ENCODE data around the gene BASP1. TPM values are rescaled to one million over a fixed set of nuclear protein-coding genes. Genes with fewer than 3 reads are reported as not detected.

Gene BASP1
- total RNA-seq, 4 donors from 2014 or later: 22.1 to 37.1 (median 26.8) TPM

DNA sequence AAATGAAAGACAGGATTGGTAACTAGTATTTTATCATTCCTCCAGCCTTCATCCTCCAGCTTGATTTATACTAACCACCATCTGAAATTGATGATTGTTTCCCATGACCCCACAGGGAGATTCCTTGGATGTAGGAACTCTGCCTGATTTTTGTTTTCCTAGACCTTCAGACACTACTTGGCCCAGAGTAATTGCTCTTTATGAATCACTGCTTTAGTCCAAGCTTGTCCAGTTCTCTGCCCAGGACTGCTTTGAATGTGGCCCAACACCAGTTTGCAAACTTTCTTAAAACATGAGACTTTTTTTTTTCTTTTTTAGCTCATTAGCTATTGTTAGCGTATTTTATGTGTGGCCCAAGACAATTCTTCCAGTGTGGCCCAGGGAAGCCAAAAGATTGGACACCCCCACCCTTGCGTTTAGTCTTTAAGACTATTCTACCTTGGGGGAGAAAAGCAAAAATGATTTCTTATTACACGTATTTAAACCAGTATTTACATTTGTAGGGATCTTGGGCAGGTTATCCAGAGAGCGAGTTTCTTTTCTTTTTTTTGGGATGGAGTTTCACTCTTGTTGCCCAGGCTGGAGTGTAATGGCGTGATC is 18.4 kb downstream of the BASP1 start:
- TF ChIP-seq, protein P1, sequence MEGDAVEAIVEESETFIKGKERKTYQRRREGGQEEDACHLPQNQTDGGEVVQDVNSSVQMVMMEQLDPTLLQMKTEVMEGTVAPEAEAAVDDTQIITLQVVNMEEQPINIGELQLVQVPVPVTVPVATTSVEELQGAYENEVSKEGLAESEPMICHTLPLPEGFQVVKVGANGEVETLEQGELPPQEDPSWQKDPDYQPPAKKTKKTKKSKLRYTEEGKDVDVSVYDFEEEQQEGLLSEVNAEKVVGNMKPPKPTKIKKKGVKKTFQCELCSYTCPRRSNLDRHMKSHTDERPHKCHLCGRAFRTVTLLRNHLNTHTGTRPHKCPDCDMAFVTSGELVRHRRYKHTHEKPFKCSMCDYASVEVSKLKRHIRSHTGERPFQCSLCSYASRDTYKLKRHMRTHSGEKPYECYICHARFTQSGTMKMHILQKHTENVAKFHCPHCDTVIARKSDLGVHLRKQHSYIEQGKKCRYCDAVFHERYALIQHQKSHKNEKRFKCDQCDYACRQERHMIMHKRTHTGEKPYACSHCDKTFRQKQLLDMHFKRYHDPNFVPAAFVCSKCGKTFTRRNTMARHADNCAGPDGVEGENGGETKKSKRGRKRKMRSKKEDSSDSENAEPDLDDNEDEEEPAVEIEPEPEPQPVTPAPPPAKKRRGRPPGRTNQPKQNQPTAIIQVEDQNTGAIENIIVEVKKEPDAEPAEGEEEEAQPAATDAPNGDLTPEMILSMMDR (IDR thresholded peaks at IDR 0.05): no peak
- no peak for TF ChIP-seq POLR2A (IDR thresholded peaks at IDR 0.05)
- 81 to 92% methylated on average over 5 of the region's 5 CpGs for WGBS, 2 donors
- H3K4me3 ChIP-seq (ENCODE audit: low read depth, poor library complexity, severe bottlenecking): no peak overlapping the region
- DNase-seq (ENCODE audit: low spot score in 2 of 2): no peak
- intact Hi-C loops (cut with DNase I; ENCODE audit: low total_unique reads): no loop called here

DNA sequence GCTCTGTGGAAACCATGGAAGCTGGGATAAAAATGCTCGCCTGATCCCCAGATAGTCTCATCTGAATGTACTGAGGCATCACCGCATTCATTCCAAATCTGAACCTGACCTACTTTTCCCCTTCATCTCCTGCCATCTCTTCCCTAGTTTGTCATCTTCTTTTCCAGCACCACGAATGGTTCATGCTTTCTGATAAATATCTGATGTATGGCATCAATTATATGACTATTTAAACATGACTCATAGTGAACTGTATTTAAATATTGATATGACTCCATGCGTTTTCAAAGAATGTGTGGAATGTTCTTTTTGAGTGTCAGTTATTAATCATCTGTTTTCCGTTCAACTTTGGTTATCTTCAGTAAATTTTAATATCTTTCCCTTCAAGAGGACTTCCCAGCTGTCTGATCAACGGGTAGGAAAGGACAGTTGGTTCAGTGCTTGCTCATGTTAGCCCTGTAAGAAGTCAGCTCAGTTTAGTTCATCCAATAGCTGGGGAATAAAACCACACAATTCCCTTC is 21.1 kb downstream of the BASP1 start:
- TF ChIP-seq POLR2A (IDR thresholded peaks at IDR 0.05): no peak
- TF ChIP-seq, protein P1 (IDR thresholded peaks at IDR 0.05): no peak
- intact Hi-C loops (cut with DNase I; ENCODE audit: low total_unique reads): no loop called here
- no peak overlapping the region for H3K4me3 ChIP-seq (ENCODE audit: low read depth, poor library complexity, severe bottlenecking)
- no peak for DNase-seq (ENCODE audit: low spot score in 2 of 2)
- WGBS, 2 donors: 38% methylated on average over 6 of the region's 6 CpGs

DNA sequence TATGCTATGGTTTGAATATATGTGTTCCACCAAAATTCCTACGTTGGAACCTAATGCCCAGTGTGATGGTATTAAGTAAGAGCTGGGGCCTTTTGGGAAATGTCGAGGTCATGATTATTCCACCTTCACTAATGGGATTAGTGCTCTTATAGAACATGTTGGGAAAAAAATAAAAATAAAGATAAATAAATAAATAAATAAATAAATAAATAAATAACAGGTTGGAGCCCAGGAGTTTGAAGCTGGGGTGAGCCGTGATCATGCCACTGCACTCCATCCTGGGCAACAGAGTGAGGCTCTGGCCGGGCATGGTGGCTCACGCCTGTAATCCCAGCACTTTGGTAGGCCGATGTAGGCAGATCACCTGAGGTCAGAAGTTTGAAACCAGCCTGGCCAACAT is 22.5 kb downstream of the BASP1 start:
- TF ChIP-seq POLR2A (IDR thresholded peaks at IDR 0.05): no peak
- TF ChIP-seq, protein P1 (IDR thresholded peaks at IDR 0.05): no peak
- no peak for DNase-seq (ENCODE audit: low spot score in 2 of 2)
- H3K4me3 ChIP-seq (ENCODE audit: low read depth, poor library complexity, severe bottlenecking): no peak overlapping the region
- WGBS, 2 donors: 94 to 97% methylated on average over 6 of the region's 6 CpGs
- intact Hi-C loops (cut with DNase I; ENCODE audit: low total_unique reads): no loop called here

DNA sequence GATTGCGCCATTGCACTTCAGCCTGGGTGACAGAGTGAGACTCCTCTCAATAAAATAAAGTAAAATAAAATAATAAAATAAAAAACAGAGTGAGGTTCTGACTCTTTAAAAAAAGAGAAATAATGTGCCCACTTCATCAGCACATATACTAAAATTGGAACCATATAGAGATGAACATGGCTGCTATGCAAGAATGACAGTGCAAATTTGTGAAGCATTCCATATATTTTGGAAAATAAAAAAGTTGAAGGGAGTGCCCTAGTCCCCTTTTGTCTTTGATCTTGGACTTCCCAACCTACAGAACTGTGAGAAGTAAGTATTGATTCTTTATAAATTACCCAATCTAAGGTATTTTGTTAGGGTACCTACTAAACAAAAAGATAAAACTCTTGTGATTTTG is 23.1 kb downstream of the BASP1 start:
- 94 to 100% methylated on average over 1 of the region's 1 CpG for WGBS, 2 donors
- DNase-seq (ENCODE audit: low spot score in 2 of 2): no peak
- intact Hi-C loops (cut with DNase I; ENCODE audit: low total_unique reads): no loop called here
- H3K4me3 ChIP-seq (ENCODE audit: low read depth, poor library complexity, severe bottlenecking): no peak overlapping the region
- TF ChIP-seq, protein P1 (IDR thresholded peaks at IDR 0.05): no peak
- no peak for TF ChIP-seq POLR2A (IDR thresholded peaks at IDR 0.05)

DNA sequence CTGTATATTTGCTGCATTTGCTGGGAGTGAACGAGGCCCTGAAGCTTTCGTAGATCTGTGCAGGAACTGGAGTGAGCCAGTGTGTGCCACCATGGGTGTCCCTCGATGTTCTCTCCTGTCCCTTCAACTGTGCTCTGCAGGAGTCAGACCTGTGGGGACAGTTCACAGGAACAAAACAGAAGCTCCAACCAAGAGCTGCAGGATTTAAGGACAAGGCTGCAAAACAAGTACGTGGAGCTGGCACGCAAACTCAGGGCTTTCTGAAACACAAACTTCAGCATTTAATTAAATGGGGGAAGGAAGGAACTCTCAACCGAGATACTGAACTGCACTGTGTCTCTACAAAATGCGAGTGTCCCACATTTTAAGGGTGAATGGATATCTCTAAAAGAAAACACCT is 24.2 kb downstream of the BASP1 start:
- TF ChIP-seq, protein P1 (IDR thresholded peaks at IDR 0.05): no peak
- no peak for TF ChIP-seq POLR2A (IDR thresholded peaks at IDR 0.05)
- no peak overlapping the region for H3K4me3 ChIP-seq (ENCODE audit: low read depth, poor library complexity, severe bottlenecking)
- 51 to 55% methylated on average over 7 of the region's 7 CpGs for WGBS, 2 donors
- no peak for DNase-seq (ENCODE audit: low spot score in 2 of 2)
- intact Hi-C loops (cut with DNase I; ENCODE audit: low total_unique reads): no loop called here
